HFF-Myc (cell line): Measurements from ENCODE around the gene BRDT.
A peak's percentile ranks its signal among the peaks of the same experiment; 100 is the strongest.

ENCODE experiments used
- DNase-seq: peaks from one replicate; pipeline ENCODE4 v3.0.0-alpha.2; 2011; ENCODE audit warnings: low read depth; ENCODE audit errors: extremely low read depth
- H3K4me3 ChIP-seq: replicated peaks from 2 replicates; pipeline ENCODE4 v1.5.1; 2011; ENCODE audit warnings: low read depth, mild to moderate bottlenecking, control low read depth, low read length
- CTCF ChIP-seq: IDR thresholded peaks from 2 replicates; pipeline ENCODE4 v1.5.1; 2012; ENCODE audit warnings: mild to moderate bottlenecking, low read depth, low read length, control low read depth; ENCODE audit errors: missing control alignments

The BRDT gene

DNA sequence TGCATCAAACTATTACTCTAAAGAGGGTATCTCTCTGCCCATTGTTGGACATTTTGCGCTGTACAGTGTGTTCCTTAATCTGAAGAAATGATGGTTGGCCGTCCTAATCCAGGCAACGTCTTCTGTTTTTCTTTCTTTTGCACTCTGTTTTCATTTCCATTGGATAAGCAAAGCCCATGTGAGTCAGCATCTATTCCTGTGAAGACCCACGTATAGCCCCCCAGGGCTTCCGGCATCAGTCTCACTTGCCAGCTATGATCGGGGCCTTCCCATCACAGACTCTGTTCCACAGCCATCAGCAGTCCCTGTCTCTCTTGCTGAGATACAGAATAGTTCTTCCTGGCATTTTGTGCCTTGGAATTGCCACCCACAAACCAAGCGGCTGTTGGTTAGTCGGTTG is 29.2 kb upstream of the BRDT start:
- no peak for TF ChIP-seq CTCF
- no peak for DNase-seq
- H3K4me3 ChIP-seq, result no peak overlapping the region

- TF ChIP-seq CTCF, result no peak
- H3K4me3 ChIP-seq, result no peak overlapping the region
- peak; percentile 83 for DNase-seq
These were observed 25.1 kb upstream of the BRDT start for GRCh38 chr1:91924146-91924545.

GRCh38 chr1:91925644-91926435 is 23.4 kb upstream of the BRDT start:
- DNase-seq, result no peak
- TF ChIP-seq CTCF, result no peak
- no peak overlapping the region for H3K4me3 ChIP-seq

DNA sequence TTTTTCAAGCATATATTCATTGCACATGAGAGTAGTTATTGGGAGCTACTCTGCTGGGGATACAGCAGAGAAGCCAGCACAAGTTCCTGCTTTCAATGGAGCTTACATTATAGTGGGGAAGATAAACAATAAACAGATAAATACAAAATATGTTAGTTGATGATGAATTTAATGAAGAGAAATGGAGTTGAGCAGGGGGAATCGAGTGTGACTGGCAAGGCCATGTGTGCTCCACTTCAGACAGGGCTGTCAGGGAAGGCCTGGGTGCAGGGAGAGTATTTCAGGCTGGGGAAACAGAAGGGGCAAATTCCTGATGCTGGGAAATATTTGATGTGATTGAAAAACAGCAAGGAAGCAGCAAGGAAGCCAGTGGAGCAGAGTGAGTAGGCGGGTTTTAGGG is 21.2 kb upstream of the BRDT start:
- TF ChIP-seq CTCF, result no peak
- DNase-seq, result no peak

GRCh38 chr1:91929250-91929649 is 20.0 kb upstream of the BRDT start:
- no peak for TF ChIP-seq CTCF
- no peak overlapping the region for H3K4me3 ChIP-seq
- no peak for DNase-seq

More for the DNA sequence above, 21.2 kb upstream of the BRDT start:
- no peak overlapping the region for H3K4me3 ChIP-seq

DNA sequence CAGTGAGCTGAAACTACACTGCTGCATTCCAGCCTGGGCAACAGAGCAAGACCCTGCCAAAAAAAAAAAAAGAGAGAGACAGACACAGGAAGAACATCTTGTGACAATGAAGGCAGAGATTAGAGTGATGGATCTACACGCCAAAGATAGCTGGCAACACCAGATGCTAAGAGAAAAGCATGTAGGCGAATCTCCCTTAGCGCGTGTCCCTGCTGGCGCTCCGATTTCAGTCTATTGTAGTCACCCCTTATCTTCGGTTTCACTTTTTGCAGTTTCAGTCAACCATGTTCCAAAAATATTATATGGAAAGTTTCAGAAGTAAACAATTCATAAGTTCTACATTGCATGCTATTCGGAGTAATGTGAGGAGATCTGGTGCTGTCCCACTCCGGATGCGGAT is 11.6 kb upstream of the BRDT start:
- no peak for DNase-seq
- no peak for TF ChIP-seq CTCF
- no peak overlapping the region for H3K4me3 ChIP-seq

GRCh38 chr1:91940496-91940895 is 8.7 kb upstream of the BRDT start:
- no peak for DNase-seq
- H3K4me3 ChIP-seq, result no peak overlapping the region
- TF ChIP-seq CTCF, result no peak
